MCF 10A (cell line): ENCODE measurements around the gene TRIM41. TPM values are rescaled to one million over a fixed set of nuclear protein-coding genes. Genes with fewer than 3 reads are reported as not detected.
"Not testable (repeated sequence)": the region's sequence is repeated elsewhere in the genome, so short reads cannot be mapped to it uniquely, and the experiment has no call there.

Experiments
- Bru-seq: library from RNA; stranded (reverse); fragments of 400-500 nt; gene quantifications from one replicate; lab custom pipeline; 2021; lab: Mats Ljungman, UMichigan
- BruChase-seq, 2 experiments: library from RNA; stranded (reverse); fragments of 400-500 nt; gene quantifications; one replicate each; lab custom pipeline; 2021; lab: Mats Ljungman, UMichigan
- BruUV-seq: library from RNA; stranded (reverse); fragments of 400-500 nt; replicated peaks from 2 replicates; lab custom pipeline; 2021; lab: Mats Ljungman, UMichigan
- CTCF ChIA-PET: fragments of 300-600 bp; sonication (Branson Sonifier 250); formaldehyde crosslinking; extraction: SDS; loops from one replicate; lab custom pipeline; 2021; ENCODE audit warnings: antibody characterized with exemption, inconsistent platforms; lab: Yijun Ruan, JAX
- POLR2A ChIA-PET: fragments of 300-600, 350-650 bp; sonication (Branson Sonifier 250); formaldehyde crosslinking; extraction: SDS; loops from one replicate; lab custom pipeline; 2020; ENCODE audit warnings: antibody characterized with exemption, inconsistent platforms; lab: Yijun Ruan, JAX
- DNase-seq: peaks from one replicate; pipeline ENCODE4 v3.0.0-alpha.2; 2018; ENCODE audit not compliant: unreplicated experiment
- H3K27ac Mint-ChIP-seq: one replicate; pipeline ENCODE4 v1.8.0; 2022; ENCODE audit warnings: mild to moderate bottlenecking, low read depth, mixed read lengths; ENCODE audit not compliant: unreplicated experiment
- H3K27me3 Mint-ChIP-seq: one replicate; pipeline ENCODE4 v1.8.0; 2022; ENCODE audit warnings: mixed read lengths; ENCODE audit not compliant: insufficient read depth, unreplicated experiment
- H3K36me3 Mint-ChIP-seq: one replicate; pipeline ENCODE4 v1.8.0; 2022; ENCODE audit warnings: mild to moderate bottlenecking, moderate library complexity, mixed read lengths; ENCODE audit not compliant: insufficient read depth, unreplicated experiment
- H3K4me1 Mint-ChIP-seq: one replicate; pipeline ENCODE4 v1.8.0; 2022; ENCODE audit warnings: mixed read lengths; ENCODE audit not compliant: insufficient read depth, unreplicated experiment
- H3K4me3 Mint-ChIP-seq: one replicate; pipeline ENCODE4 v1.8.0; 2022; ENCODE audit warnings: mild to moderate bottlenecking, moderate library complexity, mixed read lengths; ENCODE audit not compliant: unreplicated experiment
- H3K9me3 Mint-ChIP-seq: one replicate; pipeline ENCODE4 v1.8.0; 2022; ENCODE audit warnings: mixed read lengths; ENCODE audit not compliant: unreplicated experiment
- intact Hi-C: fragments of 100-400 bp; cut with micrococcal nuclease; formaldehyde crosslinking; loops from 2 replicates; pipeline ENCODE4 v1.14.1; 2022
- long read RNA-seq: library from polyadenylated mRNA; stranded (forward); transcript quantifications from one replicate; pipeline ENCODE4 v2.0.0, GENCODE V29; 2022
- total RNA-seq: library from RNA; stranded (reverse); gene quantifications from 2 replicates; pipeline ENCODE4 v1.2.3, GENCODE V29; 2022
- TF ChIP-seq, protein P1 (sequence below): fragments of 200-600 bp; IDR thresholded peaks from one replicate; pipeline ENCODE4 v1.8.0; 2022; ENCODE audit warnings: antibody characterized with exemption, mild to moderate bottlenecking; ENCODE audit not compliant: unreplicated experiment

Gene TRIM41
- total RNA-seq: 42.8 and 49.4 TPM in 2 replicates
- Bru-seq, nascent RNA: percentile 75 among the genes with signal in this experiment
- percentile 83 among the genes with signal in this experiment for BruChase-seq, experiment 1, labeled RNA remaining after a 6-hour chase
- BruChase-seq, experiment 2, labeled RNA remaining after a 2-hour chase: percentile 82 among the genes with signal in this experiment
- long read RNA-seq, partial matches to known transcripts: 3 of 20 reads
- long read RNA-seq, other reads (novel, unspliced or antisense): 14 of 20 reads

DNA sequence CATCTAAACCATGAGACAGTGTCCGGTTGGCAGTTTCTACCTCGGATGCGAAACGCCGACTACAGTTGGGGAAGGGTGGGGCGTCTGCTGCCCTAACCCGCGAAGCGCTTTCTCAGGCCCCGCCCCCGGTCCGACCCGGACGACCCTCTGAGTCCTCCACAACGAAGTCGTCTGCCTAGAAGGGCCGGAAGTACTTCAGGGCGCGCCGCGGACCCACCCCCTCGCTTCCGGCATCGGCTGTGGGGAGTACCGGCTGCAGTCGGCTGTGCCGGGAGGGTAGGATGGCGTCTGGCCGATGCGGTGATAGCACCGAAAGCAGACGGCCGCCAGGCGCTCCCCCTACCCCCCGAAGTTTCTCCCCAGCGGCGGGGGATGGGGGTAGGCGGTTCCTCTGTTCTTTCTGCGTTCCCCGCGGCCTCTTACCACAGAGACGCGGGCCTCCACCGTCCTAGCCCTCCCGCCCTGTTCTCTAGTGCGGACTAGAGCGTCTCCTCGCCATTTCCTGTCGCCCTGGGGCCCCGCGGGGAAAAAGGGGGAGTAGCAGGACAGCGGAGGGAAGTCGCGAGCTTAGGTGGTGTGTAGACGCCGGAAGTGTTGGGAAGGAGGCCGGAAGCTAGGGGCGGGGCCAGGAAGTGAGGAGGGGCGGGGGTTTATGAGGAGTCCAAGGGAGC is at the start of gene TRIM41:
TRIM41 (plus strand) TSS at position 224 of the 671 bp plus-strand sequence. CDS start 719 bp downstream, outside the sequence.
- TF ChIP-seq, protein P1, sequence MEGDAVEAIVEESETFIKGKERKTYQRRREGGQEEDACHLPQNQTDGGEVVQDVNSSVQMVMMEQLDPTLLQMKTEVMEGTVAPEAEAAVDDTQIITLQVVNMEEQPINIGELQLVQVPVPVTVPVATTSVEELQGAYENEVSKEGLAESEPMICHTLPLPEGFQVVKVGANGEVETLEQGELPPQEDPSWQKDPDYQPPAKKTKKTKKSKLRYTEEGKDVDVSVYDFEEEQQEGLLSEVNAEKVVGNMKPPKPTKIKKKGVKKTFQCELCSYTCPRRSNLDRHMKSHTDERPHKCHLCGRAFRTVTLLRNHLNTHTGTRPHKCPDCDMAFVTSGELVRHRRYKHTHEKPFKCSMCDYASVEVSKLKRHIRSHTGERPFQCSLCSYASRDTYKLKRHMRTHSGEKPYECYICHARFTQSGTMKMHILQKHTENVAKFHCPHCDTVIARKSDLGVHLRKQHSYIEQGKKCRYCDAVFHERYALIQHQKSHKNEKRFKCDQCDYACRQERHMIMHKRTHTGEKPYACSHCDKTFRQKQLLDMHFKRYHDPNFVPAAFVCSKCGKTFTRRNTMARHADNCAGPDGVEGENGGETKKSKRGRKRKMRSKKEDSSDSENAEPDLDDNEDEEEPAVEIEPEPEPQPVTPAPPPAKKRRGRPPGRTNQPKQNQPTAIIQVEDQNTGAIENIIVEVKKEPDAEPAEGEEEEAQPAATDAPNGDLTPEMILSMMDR: no peak
- H3K27ac Mint-ChIP-seq: peak within 1 kb of the TSS; percentile 91
- peak; percentile 99 for DNase-seq
- H3K4me1 Mint-ChIP-seq: peaks cover 26% of the 10 kb centered on the region
- H3K27me3 Mint-ChIP-seq: no peaks in the 10 kb centered on the region
- ChIA-PET POLR2A (interaction anchor here (0.6 to 11.0 kb wide), 22 partner anchors 8 to 428 kb away, joined by 3 to 374 read pairs (median 6); partner anchors contain the start of genes MGAT1, RACK1, TRIM52 and TRIM7), CTCF (interaction anchor here (0.6 to 2.0 kb wide), 5 partner anchors 12 to 38 kb away, joined by 3 to 8 read pairs (median 4); no protein-coding TSS in a partner anchor)
- intact Hi-C loops: loop anchor here (1.0 to 2.0 kb wide), 3 partner anchors 18 to 64 kb away; partner anchors contain the start of gene TRIM52
- BruUV-seq: no TSS peak
- peaks cover 49% of the 10 kb centered on the region for H3K36me3 Mint-ChIP-seq
- no peaks in the 10 kb centered on the region for H3K9me3 Mint-ChIP-seq
- peak within 1 kb of the TSS; percentile 91 for H3K4me3 Mint-ChIP-seq

DNA sequence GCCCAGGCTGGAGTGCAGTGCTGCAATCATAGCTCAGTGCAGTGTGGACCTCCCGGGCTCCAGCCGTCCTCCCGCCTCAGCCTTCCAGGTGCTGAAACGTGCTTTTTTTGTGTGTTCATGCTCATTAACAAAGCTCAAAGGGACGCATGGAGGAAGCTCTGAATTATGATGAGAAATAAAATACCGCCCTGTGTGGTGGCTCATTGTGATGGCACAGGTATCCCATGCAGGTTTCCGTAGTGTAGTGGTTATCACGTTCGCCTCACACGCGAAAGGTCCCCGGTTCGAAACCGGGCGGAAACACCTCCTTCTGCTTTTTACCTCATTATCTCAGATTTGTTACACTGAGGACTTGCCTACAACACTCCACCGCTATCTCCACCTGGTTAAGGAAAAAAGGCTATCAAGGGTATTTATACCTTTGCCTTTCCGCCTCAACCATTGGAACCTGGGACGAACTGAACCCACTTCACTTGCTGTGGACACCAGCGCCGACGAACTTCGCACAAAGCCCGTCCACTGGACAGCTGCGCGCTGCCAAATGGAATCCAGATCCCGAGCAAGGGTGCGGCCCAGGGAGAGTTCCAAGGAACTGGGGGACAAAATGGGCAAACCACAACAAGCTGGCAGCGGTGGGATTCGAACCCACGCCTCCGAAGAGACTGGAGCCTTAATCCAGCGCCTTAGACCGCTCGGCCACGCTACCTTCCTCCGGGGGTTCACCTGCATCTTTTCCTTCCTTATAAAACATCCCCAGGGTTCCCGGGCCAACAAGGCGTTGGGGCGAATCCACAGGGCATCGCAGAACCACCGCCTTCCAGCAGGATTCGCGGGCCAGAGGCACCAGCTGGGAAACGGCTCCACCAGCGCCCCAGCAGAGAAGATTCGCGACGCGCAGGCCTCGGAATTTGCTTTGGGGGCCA is 49.4 kb upstream of the TRIM41 start:
- ChIA-PET POLR2A (interaction anchor here (0.6 to 3.6 kb wide), 15 partner anchors 11 to 372 kb away, joined by 3 to 34 read pairs (median 6); partner anchors contain the start of genes MGAT1, RACK1, TRIM41 and TRIM52), CTCF (interaction anchor here (0.6 to 2.4 kb wide), 11 partner anchors 9 to 605 kb away, joined by 3 to 15 read pairs (median 4); no protein-coding TSS in a partner anchor)
- Mint-ChIP-seq H3K27me3 (no peaks in the 10 kb centered on the region), H3K4me1 (peaks cover 32% of the 10 kb centered on the region), H3K36me3 (peaks cover 11% of the 10 kb centered on the region), H3K27ac (peak overlapping the region; percentile 46), H3K4me3 (peak overlapping the region; percentile 84), H3K9me3 (no peaks in the 10 kb centered on the region)
- BruUV-seq: TSS peak; percentile 75
- intact Hi-C loops: loop anchor here (1.0 to 2.0 kb wide), 2 partner anchors 15 to 34 kb away; no protein-coding TSS in a partner anchor
- DNase-seq: peak; percentile 87
- TF ChIP-seq, protein P1: peak; percentile 13

DNA sequence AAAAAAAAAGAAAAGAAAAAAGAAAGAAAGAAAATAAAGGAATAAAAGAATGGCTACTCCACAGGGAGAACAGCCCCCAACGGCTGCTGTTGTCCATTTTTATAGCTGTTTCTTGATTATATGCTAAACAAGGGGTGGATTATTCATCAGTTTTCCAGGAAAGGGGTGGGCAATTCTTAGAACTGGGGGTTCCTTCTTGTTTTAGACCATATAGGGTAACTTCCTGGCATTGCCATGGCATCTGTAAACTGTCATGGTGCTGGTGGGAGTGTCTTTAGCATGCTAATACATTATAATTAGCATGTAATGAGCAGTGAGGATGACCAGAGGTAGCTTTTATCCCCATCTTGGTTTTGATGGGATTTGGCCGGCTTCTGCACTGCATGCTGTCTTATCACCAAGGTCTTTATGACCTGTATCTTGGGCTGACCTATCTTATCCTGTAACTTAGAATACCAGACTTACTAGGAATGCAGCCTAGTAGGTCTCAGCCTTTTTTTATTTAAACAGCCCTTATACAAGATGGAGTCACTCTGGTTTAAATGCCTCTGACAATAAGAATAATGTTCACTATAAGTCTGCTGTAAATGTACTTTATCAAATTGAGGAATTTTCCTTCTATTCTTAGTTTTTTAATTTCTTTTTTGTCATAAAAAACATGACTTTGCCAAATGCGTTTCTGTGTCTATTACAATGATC is 46.7 kb upstream of the TRIM41 start:
- Mint-ChIP-seq H3K4me1 (peaks cover 12% of the 10 kb centered on the region), H3K9me3 (no peaks in the 10 kb centered on the region), H3K4me3 (no peak overlapping the region), H3K36me3 (peaks cover 11% of the 10 kb centered on the region), H3K27ac (no peak overlapping the region), H3K27me3 (no peaks in the 10 kb centered on the region)
- intact Hi-C loops: no loop called here
- ChIA-PET POLR2A (interaction anchor here (0.7 kb wide), 1 partner anchor 316 kb away, joined by 3 read pairs; no protein-coding TSS in a partner anchor), CTCF (interaction anchor here (1.5 kb wide), 1 partner anchor 392 kb away, joined by 3 read pairs; no protein-coding TSS in a partner anchor)
- no TSS peak for BruUV-seq
- TF ChIP-seq, protein P1: no peak
- no peak for DNase-seq

DNA sequence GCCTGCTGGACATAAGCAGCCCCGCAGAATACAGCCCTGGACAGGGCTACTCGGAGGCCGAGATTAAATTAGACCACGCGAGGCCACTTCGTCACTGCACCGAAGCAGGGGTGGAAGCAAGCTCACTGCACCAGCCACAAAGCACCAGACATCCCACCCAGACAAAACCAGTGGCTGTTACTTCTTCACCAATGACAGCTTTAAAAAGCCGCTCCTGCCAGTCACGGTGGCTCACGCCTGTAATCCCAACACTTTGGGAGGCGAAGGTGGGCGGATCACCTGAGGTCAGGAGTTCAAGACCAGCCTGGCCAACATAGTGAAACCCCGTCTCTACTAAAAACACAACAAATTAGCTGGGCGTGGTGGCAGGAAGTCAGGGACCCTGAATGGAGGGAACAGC is 45.5 kb upstream of the TRIM41 start:
- CTCF ChIA-PET: interaction anchor here (1.5 kb wide), 1 partner anchor 393 kb away, joined by 3 read pairs; no protein-coding TSS in a partner anchor
- DNase-seq, BruUV-seq, POLR2A ChIA-PET, H3K27me3 Mint-ChIP-seq, H3K9me3 Mint-ChIP-seq, intact Hi-C loops, H3K4me3 Mint-ChIP-seq, H3K27ac Mint-ChIP-seq: not testable (repeated sequence)
- peaks cover 18% of the 10 kb centered on the region for H3K4me1 Mint-ChIP-seq
- H3K36me3 Mint-ChIP-seq: peaks cover 11% of the 10 kb centered on the region
